HCT116 (cell line): ENCODE results near the gene RHD.
"Not testable (repeated sequence)": the region's sequence is repeated elsewhere in the genome, so short reads cannot be mapped to it uniquely, and the experiment has no call there.

ENCODE experiments used
- CBX3 ChIP-seq: IDR thresholded peaks from 2 replicates; pipeline ENCODE4 v1.6.1; 2012; ENCODE audit warnings: low read depth
- EGR1 ChIP-seq: IDR thresholded peaks from 2 replicates; pipeline ENCODE4 v1.6.1; 2012; ENCODE audit warnings: low read depth
- EZH2 ChIP-seq: fragments of 200-600 bp; sonication (generic); IDR thresholded peaks from 2 replicates; pipeline ENCODE4 v1.6.1; 2017; ENCODE audit warnings: antibody characterized with exemption, mixed run types
- EZH2phosphoT487 ChIP-seq: fragments of 200-600 bp; IDR thresholded peaks from 2 replicates; pipeline ENCODE4 v1.6.1; 2018; ENCODE audit warnings: antibody characterized with exemption, borderline replicate concordance
- FOSL1 ChIP-seq: IDR thresholded peaks from 2 replicates; pipeline ENCODE4 v1.6.1; 2012; ENCODE audit warnings: low read depth
- POLR2A ChIP-seq: IDR thresholded peaks from 2 replicates; pipeline ENCODE4 v1.7.0; 2011; ENCODE audit warnings: borderline replicate concordance; ENCODE audit not compliant: insufficient read depth, insufficient read length; ENCODE audit errors: extremely low read depth
- POLR2AphosphoS5 ChIP-seq: IDR thresholded peaks from 2 replicates; pipeline ENCODE4 v1.6.1; 2011; ENCODE audit warnings: mild to moderate bottlenecking, low read depth, low read length, moderate library complexity
- RAD21 ChIP-seq: IDR thresholded peaks from 2 replicates; pipeline ENCODE4 v1.6.1; 2012; ENCODE audit warnings: low read depth, mild to moderate bottlenecking
- ZFX ChIP-seq: fragments of 450-650 bp; IDR thresholded peaks from 2 replicates; pipeline ENCODE4 v1.6.1; 2017
- TF ChIP-seq, protein P1 (sequence below), 3 experiments: fragments of 200-600 bp in 1 of 3; sonication (generic) in 1 of 3; IDR thresholded peaks in 2 of 3; conservative IDR thresholded peaks in 1 of 3; 2 replicates each; pipeline ENCODE4 v1.5.1; 2012 to 2017; ENCODE audit warnings: low read depth in 2 of 3, low read length in 2 of 3, antibody characterized with exemption in 1 of 3, borderline replicate concordance in 1 of 3, control low read depth in 1 of 3, mild to moderate bottlenecking in 1 of 3, mixed read lengths in 1 of 3, mixed run types in 1 of 3, moderate library complexity in 1 of 3; ENCODE audit not compliant: insufficient read depth in 1 of 3
- TF ChIP-seq, protein P2 (sequence below): IDR thresholded peaks from 2 replicates; pipeline ENCODE4 v1.6.1; 2011; ENCODE audit warnings: mild to moderate bottlenecking, low read length, moderate library complexity; ENCODE audit not compliant: insufficient replicate concordance; ENCODE audit errors: extremely low read depth
- TF ChIP-seq, protein P3 (sequence below): IDR thresholded peaks from 2 replicates; pipeline ENCODE4 v1.6.1; 2012; ENCODE audit warnings: low read depth
- TF ChIP-seq, protein P4 (sequence below): IDR thresholded peaks from 2 replicates; pipeline ENCODE4 v1.6.1; 2012

DNA sequence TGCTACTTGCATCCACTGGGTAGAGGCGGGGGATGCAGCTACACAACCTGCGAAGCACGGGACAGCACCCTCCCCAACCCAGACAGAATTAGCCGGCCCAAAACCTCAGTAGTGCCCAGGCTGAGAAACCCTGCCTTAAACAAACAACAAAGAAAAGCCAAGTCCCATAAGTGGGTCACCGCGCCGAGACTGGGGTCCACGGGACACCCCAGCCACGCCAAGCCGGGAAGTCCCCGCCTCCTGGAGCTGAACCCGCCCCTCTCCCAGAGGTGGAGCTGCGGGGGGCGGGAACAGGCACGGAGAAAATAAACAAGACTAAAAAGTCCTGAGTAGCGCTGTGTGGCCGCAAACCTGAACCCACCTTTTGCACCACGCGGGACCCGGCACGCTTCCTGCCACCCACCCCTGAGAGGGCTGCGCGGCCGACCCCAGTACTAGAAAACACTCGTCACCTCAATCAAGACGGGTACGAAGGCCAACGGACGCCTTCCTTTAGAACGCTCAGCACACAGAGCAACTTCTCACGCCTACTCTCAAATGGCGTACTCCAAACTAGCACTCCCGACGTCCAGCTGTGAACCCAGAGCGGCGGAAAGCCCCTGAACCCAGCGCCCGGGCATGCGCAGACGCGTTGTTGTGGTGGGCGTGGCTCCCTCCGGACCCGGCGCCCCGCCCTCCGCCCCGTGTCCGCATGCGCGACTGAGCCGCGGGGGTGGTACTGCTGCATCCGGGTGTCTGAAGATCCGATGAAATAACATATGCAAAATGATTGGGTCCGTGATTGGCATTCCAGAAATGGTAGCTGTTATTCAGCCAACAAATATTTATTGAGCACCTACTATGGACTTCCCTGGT is 4.8 kb upstream of the RHD start:
- TF ChIP-seq, protein P1, sequence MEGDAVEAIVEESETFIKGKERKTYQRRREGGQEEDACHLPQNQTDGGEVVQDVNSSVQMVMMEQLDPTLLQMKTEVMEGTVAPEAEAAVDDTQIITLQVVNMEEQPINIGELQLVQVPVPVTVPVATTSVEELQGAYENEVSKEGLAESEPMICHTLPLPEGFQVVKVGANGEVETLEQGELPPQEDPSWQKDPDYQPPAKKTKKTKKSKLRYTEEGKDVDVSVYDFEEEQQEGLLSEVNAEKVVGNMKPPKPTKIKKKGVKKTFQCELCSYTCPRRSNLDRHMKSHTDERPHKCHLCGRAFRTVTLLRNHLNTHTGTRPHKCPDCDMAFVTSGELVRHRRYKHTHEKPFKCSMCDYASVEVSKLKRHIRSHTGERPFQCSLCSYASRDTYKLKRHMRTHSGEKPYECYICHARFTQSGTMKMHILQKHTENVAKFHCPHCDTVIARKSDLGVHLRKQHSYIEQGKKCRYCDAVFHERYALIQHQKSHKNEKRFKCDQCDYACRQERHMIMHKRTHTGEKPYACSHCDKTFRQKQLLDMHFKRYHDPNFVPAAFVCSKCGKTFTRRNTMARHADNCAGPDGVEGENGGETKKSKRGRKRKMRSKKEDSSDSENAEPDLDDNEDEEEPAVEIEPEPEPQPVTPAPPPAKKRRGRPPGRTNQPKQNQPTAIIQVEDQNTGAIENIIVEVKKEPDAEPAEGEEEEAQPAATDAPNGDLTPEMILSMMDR (IDR thresholded peaks at IDR 0.05 in 2 of 3, conservative IDR thresholded peaks at IDR 0.05 in 1 of 3; ENCODE audit: borderline replicate concordance in 1 of 3, insufficient read depth in 1 of 3, low read depth in 2 of 3, low read length in 2 of 3): not testable (repeated sequence)
- not testable (repeated sequence) for TF ChIP-seq RAD21, POLR2A, EZH2, EZH2phosphoT487, CBX3, ZFX, FOSL1
- TF ChIP-seq, protein P2, sequence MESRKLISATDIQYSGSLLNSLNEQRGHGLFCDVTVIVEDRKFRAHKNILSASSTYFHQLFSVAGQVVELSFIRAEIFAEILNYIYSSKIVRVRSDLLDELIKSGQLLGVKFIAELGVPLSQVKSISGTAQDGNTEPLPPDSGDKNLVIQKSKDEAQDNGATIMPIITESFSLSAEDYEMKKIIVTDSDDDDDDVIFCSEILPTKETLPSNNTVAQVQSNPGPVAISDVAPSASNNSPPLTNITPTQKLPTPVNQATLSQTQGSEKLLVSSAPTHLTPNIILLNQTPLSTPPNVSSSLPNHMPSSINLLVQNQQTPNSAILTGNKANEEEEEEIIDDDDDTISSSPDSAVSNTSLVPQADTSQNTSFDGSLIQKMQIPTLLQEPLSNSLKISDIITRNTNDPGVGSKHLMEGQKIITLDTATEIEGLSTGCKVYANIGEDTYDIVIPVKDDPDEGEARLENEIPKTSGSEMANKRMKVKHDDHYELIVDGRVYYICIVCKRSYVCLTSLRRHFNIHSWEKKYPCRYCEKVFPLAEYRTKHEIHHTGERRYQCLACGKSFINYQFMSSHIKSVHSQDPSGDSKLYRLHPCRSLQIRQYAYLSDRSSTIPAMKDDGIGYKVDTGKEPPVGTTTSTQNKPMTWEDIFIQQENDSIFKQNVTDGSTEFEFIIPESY: not testable (repeated sequence)
- TF ChIP-seq POLR2AphosphoS5: peak; percentile 34; the same call in 1 of the 2 replicates
- TF ChIP-seq, protein P3, sequence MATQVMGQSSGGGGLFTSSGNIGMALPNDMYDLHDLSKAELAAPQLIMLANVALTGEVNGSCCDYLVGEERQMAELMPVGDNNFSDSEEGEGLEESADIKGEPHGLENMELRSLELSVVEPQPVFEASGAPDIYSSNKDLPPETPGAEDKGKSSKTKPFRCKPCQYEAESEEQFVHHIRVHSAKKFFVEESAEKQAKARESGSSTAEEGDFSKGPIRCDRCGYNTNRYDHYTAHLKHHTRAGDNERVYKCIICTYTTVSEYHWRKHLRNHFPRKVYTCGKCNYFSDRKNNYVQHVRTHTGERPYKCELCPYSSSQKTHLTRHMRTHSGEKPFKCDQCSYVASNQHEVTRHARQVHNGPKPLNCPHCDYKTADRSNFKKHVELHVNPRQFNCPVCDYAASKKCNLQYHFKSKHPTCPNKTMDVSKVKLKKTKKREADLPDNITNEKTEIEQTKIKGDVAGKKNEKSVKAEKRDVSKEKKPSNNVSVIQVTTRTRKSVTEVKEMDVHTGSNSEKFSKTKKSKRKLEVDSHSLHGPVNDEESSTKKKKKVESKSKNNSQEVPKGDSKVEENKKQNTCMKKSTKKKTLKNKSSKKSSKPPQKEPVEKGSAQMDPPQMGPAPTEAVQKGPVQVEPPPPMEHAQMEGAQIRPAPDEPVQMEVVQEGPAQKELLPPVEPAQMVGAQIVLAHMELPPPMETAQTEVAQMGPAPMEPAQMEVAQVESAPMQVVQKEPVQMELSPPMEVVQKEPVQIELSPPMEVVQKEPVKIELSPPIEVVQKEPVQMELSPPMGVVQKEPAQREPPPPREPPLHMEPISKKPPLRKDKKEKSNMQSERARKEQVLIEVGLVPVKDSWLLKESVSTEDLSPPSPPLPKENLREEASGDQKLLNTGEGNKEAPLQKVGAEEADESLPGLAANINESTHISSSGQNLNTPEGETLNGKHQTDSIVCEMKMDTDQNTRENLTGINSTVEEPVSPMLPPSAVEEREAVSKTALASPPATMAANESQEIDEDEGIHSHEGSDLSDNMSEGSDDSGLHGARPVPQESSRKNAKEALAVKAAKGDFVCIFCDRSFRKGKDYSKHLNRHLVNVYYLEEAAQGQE: not testable (repeated sequence)
- TF ChIP-seq EGR1: peak; percentile 74
- TF ChIP-seq, protein P4, sequence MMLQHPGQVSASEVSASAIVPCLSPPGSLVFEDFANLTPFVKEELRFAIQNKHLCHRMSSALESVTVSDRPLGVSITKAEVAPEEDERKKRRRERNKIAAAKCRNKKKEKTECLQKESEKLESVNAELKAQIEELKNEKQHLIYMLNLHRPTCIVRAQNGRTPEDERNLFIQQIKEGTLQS: not testable (repeated sequence)
